Putamen (tissue), 1 donor: ENCODE data around the gene ACAP3.
A peak's percentile ranks its signal among the peaks of the same experiment; 100 is the strongest.

ENCODE experiments used
- DNase-seq: peaks from one replicate; pipeline ENCODE4 v3.0.0-alpha.2; 2016; ENCODE audit warnings: low spot score

ACAP3 gene

GRCh38 chr1:1314678-1315335 is 7.1 kb upstream of the ACAP3 start:
- DNase-seq, result no peak

- no peak for DNase-seq
These were observed 6.5 kb upstream of the ACAP3 start for GRCh38 chr1:1314237-1314586.

DNA sequence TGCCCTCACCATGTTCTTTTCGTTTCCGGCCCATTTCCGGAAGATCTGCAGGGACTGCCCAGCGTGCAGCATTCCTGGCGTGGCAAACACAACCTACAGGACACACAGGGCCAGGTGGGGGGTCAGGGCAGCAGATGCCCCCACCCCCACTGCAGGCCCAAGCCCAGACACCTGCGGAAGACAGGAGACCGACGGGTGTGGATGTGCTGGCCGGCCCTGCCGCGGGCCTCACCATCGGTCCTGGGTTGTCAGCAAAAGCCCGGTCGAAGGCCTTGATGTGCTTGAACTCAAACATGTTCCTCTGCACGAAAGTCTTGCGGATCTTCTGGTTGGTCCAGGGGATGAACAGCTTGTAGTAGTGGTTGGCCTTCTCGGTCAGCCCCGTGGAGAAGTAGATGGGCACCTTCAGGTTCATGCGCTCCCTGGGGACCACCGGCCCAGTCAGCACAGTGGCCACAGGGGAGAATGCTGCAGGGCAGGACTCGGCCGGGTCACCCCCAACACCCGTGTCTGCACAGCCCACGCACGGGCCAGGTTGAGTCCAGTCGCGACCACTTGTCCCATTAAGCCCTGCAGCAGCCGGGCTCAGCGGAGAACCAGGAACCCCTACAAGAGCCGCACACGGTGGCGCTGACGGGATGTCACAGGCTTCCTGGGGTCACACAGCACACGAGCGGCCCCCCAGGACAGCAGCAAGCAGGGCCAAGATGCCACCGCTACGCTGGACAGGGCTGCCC is 5.9 kb upstream of the ACAP3 start:
- no peak for DNase-seq

DNA sequence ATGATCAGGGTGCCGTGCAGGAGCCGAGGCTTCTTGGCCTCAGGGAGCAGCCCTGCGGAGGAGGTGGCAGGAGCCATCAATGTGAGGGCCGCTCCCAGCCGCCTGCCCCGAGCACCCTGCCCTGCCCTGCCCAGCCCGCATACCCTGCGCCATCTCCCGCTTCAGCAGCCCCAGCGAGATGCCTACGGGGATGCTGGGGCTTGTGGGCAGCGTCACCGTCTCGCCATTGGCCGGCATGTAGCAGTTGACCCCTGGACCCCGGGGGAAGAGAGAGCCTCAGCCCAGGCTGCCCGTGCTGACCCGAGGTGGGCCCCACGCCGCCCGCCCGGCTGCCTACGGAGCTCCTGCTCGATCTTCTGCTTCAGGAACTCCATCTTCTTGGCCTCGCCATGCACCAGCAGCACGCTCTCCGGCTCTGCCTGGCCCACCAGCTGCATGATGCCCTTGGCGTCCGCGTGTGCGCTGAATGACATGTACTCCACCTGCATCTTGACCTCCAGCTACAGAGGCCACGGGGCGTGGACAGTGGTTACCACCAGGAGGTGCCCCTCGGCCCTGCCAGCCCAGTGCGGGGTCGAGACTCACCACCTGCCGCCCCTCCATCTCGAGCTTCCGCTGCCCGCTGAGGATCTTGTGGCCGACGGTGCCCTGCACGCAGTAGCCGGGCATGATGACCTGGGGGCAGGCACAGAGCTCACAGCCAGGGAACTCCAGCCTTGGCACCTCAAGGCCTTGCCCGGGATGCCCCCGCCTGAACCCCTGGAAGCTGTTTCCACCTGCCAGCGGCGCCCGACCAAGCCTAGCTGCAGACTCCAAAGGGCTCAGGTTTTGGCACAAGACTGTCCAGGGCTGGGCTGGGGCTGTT is 5.0 kb upstream of the ACAP3 start:
- no peak for DNase-seq

- no peak for DNase-seq
These were observed 3.7 kb upstream of the ACAP3 start for GRCh38 chr1:1311107-1312104.

- DNase-seq, result no peak
These were observed 2.8 kb upstream of the ACAP3 start for GRCh38 chr1:1310476-1311053.

DNA sequence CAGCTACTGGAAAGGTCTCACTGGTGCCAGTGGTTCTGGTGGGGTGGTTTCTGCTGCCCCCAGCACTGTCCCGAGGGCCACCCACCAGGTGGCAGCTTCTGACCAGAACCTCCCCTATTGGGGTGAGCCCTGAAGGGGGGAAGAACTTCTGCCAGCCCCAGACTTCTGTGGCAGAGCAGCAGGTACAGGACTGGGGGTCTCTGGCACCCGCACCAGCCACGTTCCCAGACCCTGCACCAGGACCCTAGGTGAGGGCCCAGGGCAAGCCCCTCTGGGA is 2.3 kb upstream of the ACAP3 start:
- no peak for DNase-seq

DNA sequence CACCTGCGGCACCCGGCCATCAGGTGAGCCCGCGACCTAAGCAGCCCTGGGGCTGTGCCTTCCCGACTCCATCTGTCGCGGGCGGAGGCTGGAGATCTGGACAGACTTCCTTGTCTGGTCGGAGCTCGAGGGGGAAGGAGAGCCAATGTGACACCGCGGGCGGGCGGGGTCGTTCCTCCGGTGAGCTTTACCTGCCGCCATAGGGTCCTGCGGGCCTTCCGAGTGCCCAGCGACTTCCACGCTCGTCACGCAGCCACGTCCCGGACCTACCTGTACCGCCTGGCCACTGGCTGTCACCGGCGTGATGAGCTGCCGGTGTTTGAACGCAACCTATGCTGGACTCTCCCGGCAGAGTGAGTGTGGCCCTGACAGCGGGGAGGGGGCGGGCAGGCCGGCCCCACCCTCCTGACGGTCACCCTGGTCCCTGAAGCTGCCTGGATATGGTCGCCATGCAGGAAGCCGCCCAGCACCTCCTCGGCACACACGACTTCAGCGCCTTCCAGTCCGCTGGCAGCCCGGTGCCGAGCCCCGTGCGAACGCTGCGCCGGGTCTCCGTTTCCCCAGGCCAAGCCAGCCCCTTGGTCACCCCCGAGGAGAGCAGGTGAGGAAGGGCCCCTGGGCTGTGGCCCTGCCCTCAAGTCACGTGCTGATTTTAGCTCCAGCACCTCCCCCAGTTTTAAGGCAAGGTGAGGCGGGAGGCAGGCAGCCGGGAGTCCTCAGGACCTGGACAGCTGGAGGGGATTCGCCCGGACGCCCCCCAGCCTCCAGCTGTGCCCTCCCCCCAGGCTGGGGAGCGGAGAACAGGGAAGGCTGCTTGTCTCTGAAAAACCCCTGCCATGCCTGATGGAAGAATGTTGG is 1.8 kb upstream of the ACAP3 start:
- no peak for DNase-seq

- DNase-seq, result no peak
These were observed 1.1 kb upstream of the ACAP3 start for GRCh38 chr1:1308756-1309250.

GRCh38 chr1:1307261-1307922 is 338 bp downstream of the ACAP3 start:
- DNase-seq, result no peak

DNA sequence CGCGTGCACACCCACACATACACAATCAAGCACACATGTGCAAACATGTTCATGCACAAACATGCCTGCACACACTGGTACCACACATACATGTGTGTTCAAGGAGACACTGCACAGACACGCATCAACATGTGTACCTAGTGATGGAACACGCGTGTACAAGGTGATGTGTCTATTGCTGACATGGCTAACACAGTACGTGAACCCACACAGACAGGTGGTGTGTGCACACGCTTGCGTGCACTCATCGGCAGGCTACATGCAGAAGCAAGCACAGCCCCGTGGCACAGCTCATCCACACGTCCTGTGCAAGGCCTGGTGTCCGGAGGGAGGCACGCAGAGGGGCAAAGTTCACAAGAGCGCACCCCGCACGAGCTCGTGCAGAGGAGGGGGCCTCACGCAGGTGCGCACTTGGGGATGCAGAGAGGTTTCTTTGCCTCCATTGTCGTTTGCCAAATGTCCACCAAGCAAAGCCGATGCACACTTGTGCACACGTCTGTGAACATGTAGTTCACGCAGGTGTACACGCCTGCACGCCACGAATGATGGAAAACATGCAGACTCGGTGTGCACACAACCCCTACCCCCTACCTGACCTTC is 969 bp downstream of the ACAP3 start:
- no peak for DNase-seq

DNA sequence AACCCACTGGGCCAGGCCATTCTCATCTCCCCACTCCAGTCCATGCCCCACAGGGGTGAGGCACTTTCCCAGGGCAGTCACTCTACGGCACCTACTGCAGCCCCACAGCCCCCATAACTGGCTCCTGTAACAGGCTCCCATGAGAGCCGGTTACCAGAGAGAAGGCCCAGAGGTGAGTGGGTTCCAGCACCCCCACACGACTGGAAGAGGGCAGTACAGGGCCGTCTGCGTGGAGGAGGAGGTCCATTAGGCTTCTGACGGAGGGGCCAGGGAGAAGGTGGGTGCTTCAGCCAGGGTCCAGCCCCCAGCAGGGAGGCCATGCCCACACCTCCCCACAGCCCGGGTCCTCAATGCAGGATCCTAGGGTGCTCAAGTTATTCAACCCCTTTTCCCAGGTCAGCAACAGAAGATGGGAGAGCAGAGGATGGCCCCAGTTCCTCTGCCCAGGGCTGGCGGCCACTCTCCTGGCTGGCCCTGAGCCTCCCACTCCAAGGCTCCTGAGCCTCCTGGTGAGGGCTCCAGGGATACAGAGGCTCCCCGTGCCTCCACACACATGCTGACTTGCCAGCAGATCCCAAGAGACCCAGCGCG is 1.6 kb downstream of the ACAP3 start:
- no peak for DNase-seq

GRCh38 chr1:1305300-1306069 is 2.2 kb downstream of the ACAP3 start:
- DNase-seq, result peak; percentile 55

DNA sequence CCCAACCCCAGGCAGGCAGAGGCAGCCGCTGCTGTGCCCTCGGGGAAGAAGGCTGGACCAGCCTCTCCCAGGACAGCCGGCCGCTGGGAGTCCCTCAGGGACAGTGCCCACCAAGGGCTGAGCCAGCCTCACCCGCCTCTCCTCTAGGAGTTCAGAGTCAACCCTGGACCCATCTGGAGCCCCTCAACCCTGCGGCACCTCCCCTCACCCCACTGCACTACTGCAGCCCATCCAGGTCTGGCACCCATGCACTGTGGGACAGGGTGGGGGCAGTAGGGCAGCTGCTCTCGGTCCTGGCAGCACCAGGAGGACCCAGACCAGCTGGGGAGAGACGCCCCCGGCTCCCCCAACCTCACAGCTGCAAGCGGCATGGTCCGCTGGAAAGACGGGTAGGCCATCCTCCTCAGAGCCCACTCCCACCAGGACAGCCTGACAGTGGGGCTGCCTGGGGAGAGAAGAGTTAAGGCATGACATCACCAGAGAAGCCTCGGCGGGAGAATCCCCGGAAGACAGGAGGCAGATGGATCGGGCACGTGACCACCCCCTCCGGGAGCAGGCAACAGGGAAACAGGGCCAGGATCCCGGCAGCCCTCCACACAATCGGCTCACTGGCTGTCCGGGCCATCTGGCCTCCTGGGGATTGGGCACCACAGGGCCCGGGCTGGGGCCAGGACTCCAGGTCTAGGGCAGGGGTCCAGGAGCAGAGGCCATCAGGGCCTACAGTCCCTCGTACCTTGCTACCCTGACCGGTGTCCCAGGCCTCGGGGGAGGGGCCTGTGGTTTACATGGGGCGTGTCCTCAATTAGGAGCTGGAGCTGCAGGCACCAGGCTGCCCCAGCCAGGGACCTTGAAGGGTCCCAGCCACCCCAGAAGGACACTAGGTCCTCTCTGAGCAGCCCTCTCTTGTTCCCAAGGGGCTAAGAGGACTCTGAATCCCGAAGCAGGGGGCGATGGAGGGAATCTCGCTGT is 3.1 kb downstream of the ACAP3 start:
- DNase-seq, result peak; percentile 94

GRCh38 chr1:1303736-1304135 is 4.0 kb downstream of the ACAP3 start:
- no peak for DNase-seq

DNA sequence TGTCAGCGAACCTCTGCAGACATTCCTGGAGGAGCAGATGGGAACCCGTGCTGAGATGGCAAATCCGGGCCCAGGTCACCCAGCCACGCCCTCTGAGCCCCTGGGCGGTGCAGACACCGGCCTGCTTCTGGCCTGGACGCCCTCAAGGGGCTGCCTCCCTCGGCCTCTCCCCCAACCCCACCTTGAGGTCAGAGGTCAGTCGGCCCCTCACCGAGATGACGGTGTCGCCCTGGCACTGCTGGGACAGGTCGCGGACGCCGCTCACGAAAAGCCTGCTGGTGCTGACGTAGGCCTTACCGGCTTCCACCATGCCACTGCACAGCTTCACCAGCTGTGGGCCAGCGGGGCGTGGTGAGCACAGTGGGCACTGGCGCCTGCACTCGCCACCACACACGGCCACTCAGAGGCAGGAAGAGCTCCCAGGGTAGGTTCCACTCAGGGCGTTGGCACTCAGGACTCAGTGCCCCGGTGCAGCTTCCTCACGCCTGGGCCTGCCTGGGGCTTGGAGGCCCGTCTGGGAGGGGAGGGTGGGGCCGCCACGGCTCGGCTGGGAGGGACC is 4.7 kb downstream of the ACAP3 start:
- no peak for DNase-seq

- DNase-seq, result no peak
These were observed 5.7 kb downstream of the ACAP3 start for GRCh38 chr1:1302006-1302430.
